NCI-H526 treated with DMSO at 0.1 percent for 48 hours (cell line): ENCODE data around the gene MYOM1.
A peak's percentile ranks its signal among the peaks of the same experiment; 100 is the strongest.

Source experiments
- DNase-seq: peaks from one replicate; lab custom pipeline; 2025; lab: John Stamatoyannopoulos, UW

Gene MYOM1

GRCh38 chr18:3150274-3150673 lies 69.5 kb downstream of the MYOM1 start:
- DNase-seq, result no peak

- peak; percentile 11 for DNase-seq
Observed at GRCh38 chr18:3148930-3149535, 70.7 kb downstream of the MYOM1 start.

GRCh38 chr18:3147935-3148554 lies 71.7 kb downstream of the MYOM1 start:
- DNase-seq, result no peak

GRCh38 chr18:3140986-3141639 lies 78.7 kb downstream of the MYOM1 start:
- no peak for DNase-seq

GRCh38 chr18:3140342-3140741 lies 79.4 kb downstream of the MYOM1 start:
- peak; percentile 62 for DNase-seq

GRCh38 chr18:3139406-3139805 lies 80.4 kb downstream of the MYOM1 start:
- DNase-seq, result no peak

- DNase-seq, result no peak
Observed at GRCh38 chr18:3138274-3138975, 81.3 kb downstream of the MYOM1 start.

- DNase-seq, result no peak
Observed at GRCh38 chr18:3135536-3135935, 84.2 kb downstream of the MYOM1 start.

- DNase-seq, result no peak
Observed at GRCh38 chr18:3132700-3133099, 87.1 kb downstream of the MYOM1 start.

GRCh38 chr18:3130344-3130743 lies 89.4 kb downstream of the MYOM1 start:
- DNase-seq, result no peak

GRCh38 chr18:3129053-3129864 lies 90.5 kb downstream of the MYOM1 start:
- peak; percentile 27 for DNase-seq

GRCh38 chr18:3126457-3127097 lies 93.2 kb downstream of the MYOM1 start:
- DNase-seq, result no peak

- DNase-seq, result no peak
Observed at GRCh38 chr18:3124822-3125221, 94.9 kb downstream of the MYOM1 start.

GRCh38 chr18:3122851-3123250 lies 96.9 kb downstream of the MYOM1 start:
- no peak for DNase-seq

- no peak for DNase-seq
Observed at GRCh38 chr18:3121259-3121658, 98.5 kb downstream of the MYOM1 start.

GRCh38 chr18:3120356-3120755 lies 99.4 kb downstream of the MYOM1 start:
- DNase-seq, result no peak

GRCh38 chr18:3119401-3120341 lies 100.1 kb downstream of the MYOM1 start:
- no peak for DNase-seq

GRCh38 chr18:3118195-3119010 lies 101.4 kb downstream of the MYOM1 start:
- no peak for DNase-seq

GRCh38 chr18:3117493-3118192 lies 102.1 kb downstream of the MYOM1 start:
- DNase-seq, result no peak
